Parathyroid adenoma (tissue), 2 donors: ENCODE measurements around the gene MCU.

Source experiments
- H2AFZ ChIP-seq: fragments of 300-600 bp; sonication (generic); one replicate; pipeline ENCODE4 v1.7.0; 2017; ENCODE audit warnings: antibody characterized with exemption, mild to moderate bottlenecking
- H3K27ac ChIP-seq: fragments of 300-600 bp; sonication (generic); one replicate; pipeline ENCODE4 v1.7.0; 2017
- H3K27me3 ChIP-seq: fragments of 300-600 bp; sonication (generic); one replicate; pipeline ENCODE4 v1.7.0; 2017; ENCODE audit warnings: low read length; ENCODE audit not compliant: control insufficient read depth, insufficient read depth
- H3K36me3 ChIP-seq: fragments of 300-600 bp; sonication (generic); one replicate; pipeline ENCODE4 v1.7.0; 2017; ENCODE audit warnings: low read length; ENCODE audit not compliant: control insufficient read depth, insufficient read depth
- H3K4me1 ChIP-seq: fragments of 300-600 bp; sonication (generic); one replicate; pipeline ENCODE4 v1.7.0; 2017; ENCODE audit warnings: control low read depth
- H3K4me2 ChIP-seq: fragments of 300-600 bp; sonication (generic); one replicate; pipeline ENCODE4 v1.7.0; 2017; ENCODE audit warnings: low read length
- H3K4me3 ChIP-seq: fragments of 300-600 bp; sonication (generic); one replicate; pipeline ENCODE4 v1.7.0; 2017; ENCODE audit warnings: low read depth, low read length
- H3K79me2 ChIP-seq: fragments of 300-600 bp; sonication (generic); one replicate; pipeline ENCODE4 v1.7.0; 2017; ENCODE audit warnings: control low read depth
- H3K9ac ChIP-seq: fragments of 300-600 bp; sonication (generic); one replicate; pipeline ENCODE4 v1.7.0; 2017; ENCODE audit warnings: mild to moderate bottlenecking
- H3K9me3 ChIP-seq: fragments of 300-600 bp; sonication (generic); one replicate; pipeline ENCODE4 v1.7.0; 2017; ENCODE audit warnings: low read length; ENCODE audit not compliant: control insufficient read depth
- TF ChIP-seq, protein P1 (sequence below): fragments of 300-600 bp; sonication (generic); IDR thresholded peaks from one replicate; pipeline ENCODE4 v1.7.0; 2017; ENCODE audit warnings: antibody characterized with exemption, mild to moderate bottlenecking
- donor health status: primary hyperparathyroidism.

MCU gene

DNA sequence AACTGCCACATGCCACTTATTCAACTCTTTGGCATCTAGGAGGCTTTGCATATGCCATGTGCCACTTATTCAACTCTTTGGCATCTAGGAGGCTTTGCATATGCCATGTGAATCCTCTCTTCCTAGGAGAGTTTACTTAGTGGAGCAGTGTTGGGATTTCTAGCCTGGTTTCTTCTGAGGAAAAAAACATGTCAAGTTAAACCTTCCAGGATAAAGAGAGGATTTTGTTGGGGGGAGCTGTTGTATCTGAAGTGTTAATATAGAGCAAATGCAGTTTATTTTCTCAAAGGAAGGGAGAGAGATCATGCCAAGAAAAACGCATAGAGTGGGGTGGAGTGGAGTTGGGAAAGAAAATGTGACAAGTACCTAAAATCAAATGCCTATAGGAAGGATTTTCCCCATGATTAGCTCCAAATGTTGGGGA lies 91.5 kb downstream of the MCU start:
- no peak overlapping the region for H3K9ac ChIP-seq
- H3K4me2 ChIP-seq, result no peak overlapping the region
- no peaks in the 10 kb centered on the region for H3K9me3 ChIP-seq
- TF ChIP-seq, protein P1, sequence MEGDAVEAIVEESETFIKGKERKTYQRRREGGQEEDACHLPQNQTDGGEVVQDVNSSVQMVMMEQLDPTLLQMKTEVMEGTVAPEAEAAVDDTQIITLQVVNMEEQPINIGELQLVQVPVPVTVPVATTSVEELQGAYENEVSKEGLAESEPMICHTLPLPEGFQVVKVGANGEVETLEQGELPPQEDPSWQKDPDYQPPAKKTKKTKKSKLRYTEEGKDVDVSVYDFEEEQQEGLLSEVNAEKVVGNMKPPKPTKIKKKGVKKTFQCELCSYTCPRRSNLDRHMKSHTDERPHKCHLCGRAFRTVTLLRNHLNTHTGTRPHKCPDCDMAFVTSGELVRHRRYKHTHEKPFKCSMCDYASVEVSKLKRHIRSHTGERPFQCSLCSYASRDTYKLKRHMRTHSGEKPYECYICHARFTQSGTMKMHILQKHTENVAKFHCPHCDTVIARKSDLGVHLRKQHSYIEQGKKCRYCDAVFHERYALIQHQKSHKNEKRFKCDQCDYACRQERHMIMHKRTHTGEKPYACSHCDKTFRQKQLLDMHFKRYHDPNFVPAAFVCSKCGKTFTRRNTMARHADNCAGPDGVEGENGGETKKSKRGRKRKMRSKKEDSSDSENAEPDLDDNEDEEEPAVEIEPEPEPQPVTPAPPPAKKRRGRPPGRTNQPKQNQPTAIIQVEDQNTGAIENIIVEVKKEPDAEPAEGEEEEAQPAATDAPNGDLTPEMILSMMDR, result no peak
- no peak overlapping the region for H3K27ac ChIP-seq
- H3K79me2 ChIP-seq, result no peaks in the 10 kb centered on the region
- no peak overlapping the region for H3K4me3 ChIP-seq
- no peaks in the 10 kb centered on the region for H3K4me1 ChIP-seq
- H3K27me3 ChIP-seq, result no peaks in the 10 kb centered on the region
- no peak overlapping the region for H2AFZ ChIP-seq
- H3K36me3 ChIP-seq, result no peaks in the 10 kb centered on the region

DNA sequence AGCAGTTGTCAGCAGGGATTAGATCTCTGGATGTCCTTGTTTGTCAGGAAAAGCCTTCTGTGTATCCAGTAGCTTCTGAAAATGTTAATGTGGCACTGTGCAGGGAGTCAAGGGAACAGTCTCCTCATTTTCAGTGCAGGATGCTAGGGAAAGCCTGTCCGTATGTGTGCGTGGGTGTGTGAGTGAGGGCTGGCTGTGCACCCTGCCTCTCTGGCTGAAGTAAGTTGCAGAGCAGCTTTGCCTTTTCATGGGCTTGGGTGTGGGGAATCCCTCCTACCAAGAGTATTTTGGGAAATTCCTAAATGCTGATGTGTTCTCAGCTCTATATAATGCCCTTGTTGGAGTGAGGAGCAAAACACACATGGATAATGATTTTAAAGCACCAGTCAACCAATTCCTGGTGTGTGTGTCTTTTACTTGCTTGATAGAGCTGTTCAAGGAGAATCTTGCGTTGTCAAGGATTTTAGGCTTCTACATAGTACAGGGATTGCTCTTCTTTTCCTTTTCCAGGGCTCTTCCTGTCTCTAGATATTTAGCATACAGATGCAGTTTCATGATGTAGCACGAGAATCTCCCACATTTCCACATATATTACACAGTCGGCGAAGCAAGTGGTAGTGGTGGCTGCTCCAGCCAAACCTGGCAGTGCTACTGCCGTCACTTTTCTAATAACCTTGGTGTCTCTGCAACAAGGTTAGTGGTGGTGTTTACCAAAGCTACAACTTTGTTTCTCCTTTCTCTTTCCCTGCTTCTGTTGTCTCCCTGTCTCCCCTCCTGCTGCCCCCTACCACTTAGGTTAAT lies 92.8 kb downstream of the MCU start:
- Histone ChIP-seq H3K9me3 (no peaks in the 10 kb centered on the region), H3K4me2 (no peak overlapping the region), H3K27ac (no peak overlapping the region), H3K4me1 (no peaks in the 10 kb centered on the region), H2AFZ (no peak overlapping the region), H3K9ac (no peak overlapping the region), H3K27me3 (no peaks in the 10 kb centered on the region), H3K79me2 (no peaks in the 10 kb centered on the region), H3K36me3 (no peaks in the 10 kb centered on the region), H3K4me3 (no peak overlapping the region)
- TF ChIP-seq, protein P1, result no peak

DNA sequence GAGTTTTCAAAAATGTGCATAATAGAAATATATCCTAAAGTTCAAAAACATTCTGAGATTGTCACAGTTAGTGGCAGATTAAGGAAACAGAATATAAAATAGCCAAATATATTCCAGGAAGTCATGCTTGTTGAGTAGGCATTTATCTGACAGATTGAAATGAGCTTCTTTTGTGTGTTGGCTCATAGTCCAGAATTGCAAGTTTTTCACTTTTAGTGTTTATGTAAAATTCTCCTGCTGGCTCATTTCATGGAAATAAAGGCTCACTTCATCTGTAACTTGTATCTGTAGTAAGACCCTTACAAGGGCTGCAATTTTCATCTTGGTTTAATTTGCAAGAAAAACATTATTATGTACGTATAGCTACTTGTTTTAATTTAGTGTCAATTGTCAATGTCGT lies 93.5 kb downstream of the MCU start:
- no peak overlapping the region for H3K4me2 ChIP-seq
- H3K27me3 ChIP-seq, result no peaks in the 10 kb centered on the region
- H3K4me3 ChIP-seq, result no peak overlapping the region
- no peak overlapping the region for H3K9ac ChIP-seq
- H3K4me1 ChIP-seq, result no peaks in the 10 kb centered on the region
- H3K9me3 ChIP-seq, result no peaks in the 10 kb centered on the region
- no peaks in the 10 kb centered on the region for H3K79me2 ChIP-seq
- no peaks in the 10 kb centered on the region for H3K36me3 ChIP-seq
- no peak overlapping the region for H2AFZ ChIP-seq
- TF ChIP-seq, protein P1, result no peak
- H3K27ac ChIP-seq, result no peak overlapping the region

DNA sequence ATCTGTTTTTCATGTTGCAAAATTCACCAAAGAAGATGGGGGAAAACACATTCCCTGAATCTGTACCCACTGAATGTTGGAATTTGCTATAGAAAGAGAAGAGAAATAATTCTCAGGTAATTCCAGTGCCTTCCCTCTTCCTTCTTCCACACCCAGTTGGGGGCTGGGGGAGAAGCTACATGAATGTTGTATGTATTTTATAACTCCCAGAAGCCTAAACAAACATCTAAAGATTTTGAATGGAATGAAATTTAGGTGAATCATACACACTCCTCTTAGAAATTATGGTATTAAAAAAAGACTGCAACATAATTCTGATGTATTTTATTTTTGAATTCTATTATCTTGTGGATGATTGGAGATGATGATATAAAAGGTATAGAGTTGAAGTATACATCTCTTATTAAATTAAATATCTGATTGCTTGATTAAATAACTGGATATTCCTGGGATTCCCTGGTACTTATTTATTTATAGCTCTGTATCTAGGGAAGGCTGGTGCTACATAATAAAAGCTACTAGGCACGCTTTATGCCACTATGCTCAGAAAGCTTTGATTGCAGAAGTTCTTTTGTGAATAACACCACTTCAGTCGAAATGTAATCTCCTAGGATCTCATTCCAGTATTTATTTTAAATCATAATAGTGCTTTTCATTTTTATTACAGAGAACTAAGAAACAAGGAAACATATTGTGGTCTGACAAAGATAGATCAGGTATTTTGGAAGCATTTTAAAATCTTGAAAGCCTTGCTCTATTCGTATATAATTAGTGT lies 98.5 kb downstream of the MCU start:
- Histone ChIP-seq H3K36me3 (no peaks in the 10 kb centered on the region), H2AFZ (no peak overlapping the region), H3K4me3 (no peak overlapping the region), H3K9ac (no peak overlapping the region), H3K4me2 (no peak overlapping the region), H3K27ac (no peak overlapping the region), H3K4me1 (no peaks in the 10 kb centered on the region), H3K9me3 (no peaks in the 10 kb centered on the region), H3K79me2 (no peaks in the 10 kb centered on the region), H3K27me3 (no peaks in the 10 kb centered on the region)
- TF ChIP-seq, protein P1, result no peak
